ENCODE measurements around the gene GUCA2A. TPM values are rescaled to one million over a fixed set of nuclear protein-coding genes. Genes with fewer than 3 reads are reported as not detected.

GUCA2A gene
- total and polyA plus RNA-seq, 2 of the 4 experiments (the other 2 are of a cell fraction): not detected

GRCh38 chr1:42155362-42155761, 9.2 kb downstream of the GUCA2A start:
- peaks cover 31% of the 10 kb centered on the region for H3K27me3 ChIP-seq (ENCODE audit: control insufficient read depth, insufficient read depth, low read length)
- in situ Hi-C loops (cut with MboI; ENCODE audit: low sequenced_read_pairs) (no loop called here), intact Hi-C loops (cut with micrococcal nuclease) (no loop called here), dilution Hi-C loops (cut with HindIII; ENCODE audit: low sequenced_read_pairs, unreplicated experiment) (no loop called here)
- H2BK15ac ChIP-seq (ENCODE audit: low read depth, low read length): no peak overlapping the region
- H2AK5ac ChIP-seq (ENCODE audit: low read depth, low read length): no peak overlapping the region
- H4K20me1 ChIP-seq (ENCODE audit: insufficient read depth, low read length): no peaks in the 10 kb centered on the region
- no peak overlapping the region for H3K4ac ChIP-seq (ENCODE audit: low read depth, low read length)
- H3K4me1 ChIP-seq (ENCODE audit: control insufficient read depth, insufficient read depth, low read length): no peaks in the 10 kb centered on the region
- no peak overlapping the region for H4K5ac ChIP-seq (ENCODE audit: low read depth, low read length)
- BruUV-seq (replicated peaks): no TSS peak
- no peak overlapping the region for H4K8ac ChIP-seq (ENCODE audit: low read depth in 2 of 2, low read length in 2 of 2)
- no peak overlapping the region for H3K14ac ChIP-seq (replicated peaks; ENCODE audit: low read depth, low read length)
- H3K56ac ChIP-seq (ENCODE audit: extremely low read depth, insufficient read depth, low read length): no peak overlapping the region
- no peak overlapping the region for H2BK5ac ChIP-seq (ENCODE audit: low read depth, low read length, poor library complexity, severe bottlenecking)
- no peak overlapping the region for H3K18ac ChIP-seq (ENCODE audit: low read depth, low read length)
- ChIA-PET POLR2A (ENCODE audit: unreplicated experiment) (no interaction called here), CTCF (no interaction called here)
- H2AFZ ChIP-seq (replicated peaks; ENCODE audit: low read length, poor library complexity): no peak overlapping the region
- no peak for TF ChIP-seq POLR2A (IDR thresholded peaks at IDR 0.05; ENCODE audit: low read depth, low read length)
- no peak for TF ChIP-seq BHLHE40 (IDR thresholded peaks at IDR 0.05; ENCODE audit: low read depth, low read length)
- DNase-seq (no peak), ATAC-seq (ENCODE audit: low read depth) (no peak)
- H4K91ac ChIP-seq (ENCODE audit: insufficient read depth, low read depth, low read length): no peak overlapping the region
- H2BK120ac ChIP-seq (ENCODE audit: low read depth, low read length): no peak overlapping the region
- H2AK9ac ChIP-seq (replicated peaks; ENCODE audit: low read depth, low read length, poor library complexity): no peak overlapping the region
- H3K9me3 ChIP-seq (ENCODE audit: control insufficient read depth, insufficient read depth, low read length): 0 out of 2 replicates have a peak, but pooled peaks cover under 1% of the 10 kb centered on the region
- H3K4me2 ChIP-seq (ENCODE audit: low read depth, low read length): no peak overlapping the region
- no peak overlapping the region for H3K27ac ChIP-seq (ENCODE audit: insufficient read depth, low read length)
- no peak overlapping the region for H3K23ac ChIP-seq (ENCODE audit: low read depth, low read length)
- no peaks in the 10 kb centered on the region for H3K36me3 ChIP-seq (ENCODE audit: control insufficient read depth, insufficient read depth, low read length)
- H3K9me1 ChIP-seq (ENCODE audit: insufficient read depth, low read length): 0 out of 2 replicates have a peak, but pooled peaks cover 3% of the 10 kb centered on the region
- no peak overlapping the region for H3K9ac ChIP-seq (ENCODE audit: low read depth, low read length)
- 40% methylated on average over 1 of the region's 12 CpGs; no CpG with 5 or more reads in 1 of the 2 experiments for WGBS, 2 experiments (ENCODE audit: extremely low coverage in 2 of 2, insufficient read length in 1 of 2)
- H2BK20ac ChIP-seq (ENCODE audit: low read depth, low read length): no peak overlapping the region
- no peak overlapping the region for H3K4me3 ChIP-seq (ENCODE audit: insufficient read depth, low read depth, low read length)
- H3K79me1 ChIP-seq (ENCODE audit: low read depth in 1 of 2, low read length in 2 of 2): no peaks in the 10 kb centered on the region

Data from IMR-90 (cell line).